ENCODE measurements around the gene SLC1A2.

GRCh38 chr11:35402751-35403660 lies 16.4 kb downstream of the SLC1A2 start:
- TF ChIP-seq SMC3 (IDR thresholded peaks at IDR 0.05; ENCODE audit: low read depth, low read length) (no peak), CTCF (conservative IDR thresholded peaks at IDR 0.05; ENCODE audit: low read depth, low read length) (no peak), RAD21 (IDR thresholded peaks at IDR 0.05; ENCODE audit: low read length) (no peak), POLR2A (IDR thresholded peaks at IDR 0.05; ENCODE audit: low read depth, low read length) (no peak)

All from IMR-90 (cell line).